Sigmoid colon (tissue), 7 donors: ENCODE measurements around the gene TRMT112. TPM values are rescaled to one million over a fixed set of nuclear protein-coding genes. Genes with fewer than 3 reads are reported as not detected.

Source experiments
- DNase-seq: peaks from one replicate; pipeline ENCODE4 v3.0.0-alpha.2; 2019
- H3K27ac ChIP-seq, 4 donors: fragments of 200-600 bp; sonication (generic); one replicate each; pipeline ENCODE4 v1.5.1; 2016 to 2019; ENCODE audit warnings: mild to moderate bottlenecking in 1 of 4
- H3K27me3 ChIP-seq, 3 donors: fragments of 200-600 bp; sonication (generic); one replicate each; pipeline ENCODE4 v1.5.1; 2019; ENCODE audit warnings: mild to moderate bottlenecking in 1 of 3
- H3K36me3 ChIP-seq, 4 donors: fragments of 200-600 bp; sonication (generic); one replicate each; pipeline ENCODE4 v1.5.1; 2016 to 2019
- H3K4me1 ChIP-seq, 4 donors: fragments of 200-600 bp; sonication (generic); one replicate each; pipeline ENCODE4 v1.5.1; 2017 to 2019
- H3K4me3 ChIP-seq, 4 donors: fragments of 200-600 bp; sonication (generic); one replicate each; pipeline ENCODE4 v1.5.1; 2017 to 2019; ENCODE audit warnings: mild to moderate bottlenecking in 2 of 4, moderate library complexity in 1 of 4
- H3K9me3 ChIP-seq, 4 donors: fragments of 200-600 bp in 3 of 4; sonication (generic) in 3 of 4; one replicate each; pipeline versions ENCODE4 v1.5.1 to v1.6.1; 2013 to 2019
- EP300 ChIP-seq, 4 donors: sonication (generic); formaldehyde crosslinking; IDR thresholded peaks; one replicate each; pipeline ENCODE4 v1.6.1; 2017; ENCODE audit warnings: antibody characterized with exemption in 4 of 4
- POLR2A ChIP-seq, 2 donors: fragments of 450-650 bp; IDR thresholded peaks; one replicate each; pipeline ENCODE4 v1.6.1; 2016; ENCODE audit warnings: antibody characterized with exemption in 2 of 2, mild to moderate bottlenecking in 2 of 2, moderate library complexity in 2 of 2
- POLR2AphosphoS5 ChIP-seq, 4 donors: sonication (generic); formaldehyde crosslinking; IDR thresholded peaks; one replicate each; pipeline ENCODE4 v1.6.1; 2017; ENCODE audit warnings: antibody characterized with exemption in 4 of 4
- WGBS, 2 donors: extraction: QIAGEN DNeasy Blood & Tissue Kit; methylation state at CpG; one replicate each; pipeline ENCODE4 v1.1.7; 2013; 5-methylcytosine and 5-hydroxymethylcytosine counted together
- intact Hi-C: fragments of 100-400 bp; cut with DNase I; formaldehyde crosslinking; loops from one replicate; pipeline ENCODE4 v1.15.1; 2023
- polyA plus RNA-seq, 3 donors: library from polyadenylated mRNA; stranded (reverse); fragments of 200-250 nt; gene quantifications; one replicate each; pipeline ENCODE4 v1.2.3, GENCODE V29; 2013
- total RNA-seq, 4 donors: library from RNA; depleted of rRNA; stranded (reverse); fragments of >200 nt; gene quantifications; one replicate each; pipeline ENCODE4 v1.1.0, GENCODE V29; 2016
- TF ChIP-seq, protein P1 (sequence below), 4 experiments: fragments of 450-650 bp in 3 of 4; fragments of 200-600 bp in 1 of 4; IDR thresholded peaks; one replicate each; pipeline ENCODE4 v1.5.1; 2016 to 2019; ENCODE audit warnings: antibody characterized with exemption in 4 of 4, mild to moderate bottlenecking in 3 of 4, moderate library complexity in 2 of 4
- donor health status: healthy with polysubstance abuse.
- donor health status: Bipolar disorder and iron deficiency.
- donor health status: healthy.

TRMT112 gene
- total and polyA plus RNA-seq, 7 donors, result 148 to 353 (median 232) TPM

DNA sequence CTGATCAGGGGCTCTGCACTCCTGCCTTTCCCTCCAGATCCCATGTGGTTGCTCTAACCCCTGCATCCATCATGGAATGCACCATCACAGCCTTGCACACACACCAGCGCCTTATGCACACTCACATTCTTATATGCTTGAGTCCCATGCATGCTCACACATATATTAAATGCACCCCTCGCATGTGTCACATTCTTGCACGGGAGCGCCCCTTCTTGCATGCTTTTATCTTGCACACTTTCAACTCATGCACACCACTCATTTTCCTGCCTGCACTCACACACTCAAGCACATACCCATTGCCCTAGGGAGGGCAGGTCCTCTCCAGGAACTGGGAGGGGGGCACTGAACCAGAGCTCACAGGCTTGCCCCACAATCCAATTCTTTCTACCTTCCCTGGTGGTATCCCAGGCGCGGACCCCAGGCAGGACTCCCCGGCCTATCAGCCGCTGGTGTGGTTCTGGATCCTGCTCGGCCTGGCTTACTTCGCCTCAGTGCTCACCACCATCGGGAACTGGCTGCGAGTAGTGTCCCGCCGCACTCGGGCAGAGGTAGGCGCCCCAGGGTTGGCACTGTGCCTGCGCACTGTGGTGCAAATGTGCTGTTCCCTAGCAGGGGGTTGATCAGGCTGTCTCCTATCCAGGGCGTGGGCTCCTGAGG lies 19.5 kb downstream of the TRMT112 start:
- Histone ChIP-seq H3K27ac (no peak overlapping the region), H3K27me3 (peaks cover 42 to 100% (median 91%) of the 10 kb centered on the region in 3 donors), H3K4me1 (peaks cover 0 to 29% (median 25%) of the 10 kb centered on the region in 4 donors), H3K9me3 (no peaks in the 10 kb centered on the region), H3K4me3 (no peak overlapping the region), H3K36me3 (no peaks in the 10 kb centered on the region)
- no peak for DNase-seq
- TF ChIP-seq EP300 (IDR thresholded peaks at IDR 0.05) (no peak), POLR2A (IDR thresholded peaks at IDR 0.05) (no peak), POLR2AphosphoS5 (IDR thresholded peaks at IDR 0.05) (no peak)
- TF ChIP-seq, protein P1, sequence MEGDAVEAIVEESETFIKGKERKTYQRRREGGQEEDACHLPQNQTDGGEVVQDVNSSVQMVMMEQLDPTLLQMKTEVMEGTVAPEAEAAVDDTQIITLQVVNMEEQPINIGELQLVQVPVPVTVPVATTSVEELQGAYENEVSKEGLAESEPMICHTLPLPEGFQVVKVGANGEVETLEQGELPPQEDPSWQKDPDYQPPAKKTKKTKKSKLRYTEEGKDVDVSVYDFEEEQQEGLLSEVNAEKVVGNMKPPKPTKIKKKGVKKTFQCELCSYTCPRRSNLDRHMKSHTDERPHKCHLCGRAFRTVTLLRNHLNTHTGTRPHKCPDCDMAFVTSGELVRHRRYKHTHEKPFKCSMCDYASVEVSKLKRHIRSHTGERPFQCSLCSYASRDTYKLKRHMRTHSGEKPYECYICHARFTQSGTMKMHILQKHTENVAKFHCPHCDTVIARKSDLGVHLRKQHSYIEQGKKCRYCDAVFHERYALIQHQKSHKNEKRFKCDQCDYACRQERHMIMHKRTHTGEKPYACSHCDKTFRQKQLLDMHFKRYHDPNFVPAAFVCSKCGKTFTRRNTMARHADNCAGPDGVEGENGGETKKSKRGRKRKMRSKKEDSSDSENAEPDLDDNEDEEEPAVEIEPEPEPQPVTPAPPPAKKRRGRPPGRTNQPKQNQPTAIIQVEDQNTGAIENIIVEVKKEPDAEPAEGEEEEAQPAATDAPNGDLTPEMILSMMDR (IDR thresholded peaks at IDR 0.05), result no peak
- WGBS, 2 donors, result 19 to 40% methylated on average over 18 of the region's 18 CpGs
- intact Hi-C loops, result no loop called here

DNA sequence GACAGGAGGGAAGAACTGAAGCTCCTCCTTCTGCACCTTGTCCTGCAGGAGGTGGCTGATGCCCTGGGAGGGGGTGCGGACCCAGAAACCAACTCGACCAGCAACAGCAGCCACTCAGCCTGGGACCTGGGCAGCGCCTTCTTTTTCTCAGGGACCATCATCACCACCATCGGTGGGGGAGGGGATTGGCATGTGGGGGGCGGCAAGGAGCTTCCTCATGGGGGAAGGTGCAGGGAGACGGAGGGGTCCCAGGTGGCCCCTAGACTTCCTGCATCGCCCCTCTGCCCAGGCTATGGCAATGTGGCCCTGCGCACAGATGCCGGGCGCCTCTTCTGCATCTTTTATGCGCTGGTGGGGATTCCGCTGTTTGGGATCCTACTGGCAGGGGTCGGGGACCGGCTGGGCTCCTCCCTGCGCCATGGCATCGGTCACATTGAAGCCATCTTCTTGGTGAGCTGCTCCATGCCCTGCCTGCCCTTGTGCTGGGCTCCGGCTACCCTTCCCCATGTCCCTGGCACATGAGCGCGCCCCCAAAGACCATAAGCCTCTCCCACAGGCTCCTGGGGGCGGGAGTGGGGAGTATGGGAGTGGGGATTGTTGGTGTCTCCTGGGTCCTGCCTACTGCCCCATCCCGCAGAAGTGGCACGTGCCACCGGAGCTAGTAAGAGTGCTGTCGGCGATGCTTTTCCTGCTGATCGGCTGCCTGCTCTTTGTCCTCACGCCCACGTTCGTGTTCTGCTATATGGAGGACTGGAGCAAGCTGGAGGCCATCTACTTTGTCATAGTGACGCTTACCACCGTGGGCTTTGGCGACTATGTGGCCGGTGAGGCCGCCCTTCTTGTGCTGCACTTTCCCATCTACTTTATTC lies 20.3 kb downstream of the TRMT112 start:
- Histone ChIP-seq H3K27ac (no peak overlapping the region), H3K4me1 (peaks cover 0 to 34% (median 32%) of the 10 kb centered on the region in 4 donors), H3K4me3 (no peak overlapping the region), H3K9me3 (no peaks in the 10 kb centered on the region), H3K36me3 (no peaks in the 10 kb centered on the region), H3K27me3 (peaks cover 50 to 100% (median 96%) of the 10 kb centered on the region in 3 donors)
- WGBS, 2 donors, result 14% methylated on average over 34 of the region's 34 CpGs
- no peak for DNase-seq
- intact Hi-C loops, result no loop called here
- TF ChIP-seq POLR2AphosphoS5 (IDR thresholded peaks at IDR 0.05) (no peak), POLR2A (IDR thresholded peaks at IDR 0.05) (no peak), EP300 (IDR thresholded peaks at IDR 0.05) (no peak)
- TF ChIP-seq, protein P1 (IDR thresholded peaks at IDR 0.05), result no peak

DNA sequence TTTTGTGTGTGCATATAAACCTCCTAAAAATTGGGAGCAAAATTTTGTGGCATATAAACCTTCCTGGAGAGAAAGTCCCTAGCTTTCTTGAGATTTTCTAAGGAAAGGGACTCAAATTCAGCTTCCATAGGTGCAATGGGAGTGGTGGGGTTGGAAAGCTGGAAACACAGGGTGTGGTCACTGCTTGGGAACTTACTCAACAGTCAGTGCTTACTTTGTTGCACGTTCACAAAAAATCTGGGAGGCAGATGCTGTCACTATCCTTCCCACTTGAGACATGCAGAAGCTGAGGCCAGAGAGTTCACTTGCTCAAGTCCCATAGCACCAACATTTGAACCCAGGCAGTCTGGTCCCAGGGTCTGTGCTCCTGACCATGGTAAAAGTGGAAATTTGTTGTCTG lies 21.1 kb downstream of the TRMT112 start:
- Histone ChIP-seq H3K27ac (no peak overlapping the region), H3K9me3 (no peaks in the 10 kb centered on the region), H3K36me3 (no peaks in the 10 kb centered on the region), H3K4me1 (peaks cover 0 to 41% (median 39%) of the 10 kb centered on the region in 4 donors), H3K27me3 (peaks cover 58 to 100% (median 96%) of the 10 kb centered on the region in 3 donors), H3K4me3 (no peak overlapping the region)
- intact Hi-C loops, result no loop called here
- DNase-seq, result no peak
- TF ChIP-seq POLR2A (IDR thresholded peaks at IDR 0.05) (no peak), EP300 (IDR thresholded peaks at IDR 0.05) (no peak), POLR2AphosphoS5 (IDR thresholded peaks at IDR 0.05) (no peak)
- TF ChIP-seq, protein P1 (IDR thresholded peaks at IDR 0.05), result no peak
- 11 to 38% methylated on average over 1 of the region's 1 CpG for WGBS, 2 donors

DNA sequence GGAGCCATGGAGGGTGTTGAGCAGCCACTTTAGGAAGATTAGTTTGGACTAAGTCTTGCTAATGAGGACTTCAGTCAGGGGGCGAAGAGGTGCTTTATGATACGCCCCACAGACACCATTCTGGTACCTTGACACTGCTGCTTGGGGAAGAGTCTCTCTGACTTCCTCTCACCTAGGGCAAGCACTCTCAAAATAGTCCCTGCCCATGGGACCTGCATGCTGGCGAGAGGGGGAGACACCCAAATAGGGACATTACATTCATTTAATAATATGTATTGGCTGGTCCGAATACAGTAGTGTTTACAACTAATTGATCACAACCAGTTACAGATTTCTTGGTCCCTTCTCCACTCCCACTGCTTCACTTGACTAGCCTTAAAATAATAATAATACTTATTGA lies 21.6 kb downstream of the TRMT112 start:
- no peaks in the 10 kb centered on the region for H3K9me3 ChIP-seq
- peaks cover 0 to 41% (median 37%) of the 10 kb centered on the region in 4 donors for H3K4me1 ChIP-seq
- 83 to 93% methylated on average over 4 of the region's 4 CpGs for WGBS, 2 donors
- no peak overlapping the region for H3K27ac ChIP-seq
- H3K27me3 ChIP-seq, result peaks cover 60 to 100% (median 98%) of the 10 kb centered on the region in 3 donors
- H3K36me3 ChIP-seq, result no peaks in the 10 kb centered on the region
- TF ChIP-seq EP300 (IDR thresholded peaks at IDR 0.05) (no peak), POLR2A (IDR thresholded peaks at IDR 0.05) (no peak), POLR2AphosphoS5 (IDR thresholded peaks at IDR 0.05) (no peak)
- TF ChIP-seq, protein P1 (IDR thresholded peaks at IDR 0.05), result no peak
- intact Hi-C loops, result no loop called here
- no peak overlapping the region for H3K4me3 ChIP-seq
- no peak for DNase-seq
